ENCODE data around the gene DYNLL2.

Gene DYNLL2

GRCh38 chr17:58046239-58047094, 36.8 kb upstream of the DYNLL2 start:
- TF ChIP-seq CTCF (IDR thresholded peaks at IDR 0.05): no peak
- Mint-ChIP-seq H3K4me1 (peaks cover 9% of the 10 kb centered on the region), H3K9me3 (peaks cover 4% of the 10 kb centered on the region), H3K27ac (no peak overlapping the region), H3K36me3 (ENCODE audit: low read depth) (no peaks in the 10 kb centered on the region), H3K4me3 (no peak overlapping the region), H3K27me3 (ENCODE audit: low read depth, poor library complexity) (peaks cover 18% of the 10 kb centered on the region)
- DNase-seq: no peak

GRCh38 chr17:58047376-58048150, 35.7 kb upstream of the DYNLL2 start:
- no peak overlapping the region for H3K4me3 Mint-ChIP-seq
- H3K36me3 Mint-ChIP-seq (ENCODE audit: low read depth): no peaks in the 10 kb centered on the region
- no peak for TF ChIP-seq CTCF (IDR thresholded peaks at IDR 0.05)
- peaks cover 16% of the 10 kb centered on the region for H3K27me3 Mint-ChIP-seq (ENCODE audit: low read depth, poor library complexity)
- H3K9me3 Mint-ChIP-seq: peaks cover 4% of the 10 kb centered on the region
- DNase-seq: no peak
- H3K27ac Mint-ChIP-seq: no peak overlapping the region
- peaks cover 9% of the 10 kb centered on the region for H3K4me1 Mint-ChIP-seq

- H3K36me3 Mint-ChIP-seq (ENCODE audit: low read depth): no peaks in the 10 kb centered on the region
- no peak overlapping the region for H3K27ac Mint-ChIP-seq
Observed at GRCh38 chr17:58049533-58049932, 33.7 kb upstream of the DYNLL2 start.

GRCh38 chr17:58050966-58051365, 32.3 kb upstream of the DYNLL2 start:
- Mint-ChIP-seq H3K36me3 (ENCODE audit: low read depth) (no peaks in the 10 kb centered on the region), H3K27ac (no peak overlapping the region), H3K27me3 (ENCODE audit: low read depth, poor library complexity) (peaks cover 16% of the 10 kb centered on the region), H3K9me3 (no peaks in the 10 kb centered on the region), H3K4me1 (peaks cover 15% of the 10 kb centered on the region), H3K4me3 (no peak overlapping the region)
- DNase-seq: no peak
- no peak for TF ChIP-seq CTCF (IDR thresholded peaks at IDR 0.05)

More at GRCh38 chr17:58049533-58049932, 33.7 kb upstream of the DYNLL2 start:
- TF ChIP-seq CTCF (IDR thresholded peaks at IDR 0.05): no peak
- peaks cover 17% of the 10 kb centered on the region for H3K27me3 Mint-ChIP-seq (ENCODE audit: low read depth, poor library complexity)
- H3K4me1 Mint-ChIP-seq: peaks cover 15% of the 10 kb centered on the region
- no peak for DNase-seq
- H3K4me3 Mint-ChIP-seq: no peak overlapping the region
- H3K9me3 Mint-ChIP-seq: peaks cover under 1% of the 10 kb centered on the region

GRCh38 chr17:58051468-58051867, 31.8 kb upstream of the DYNLL2 start:
- Mint-ChIP-seq H3K36me3 (ENCODE audit: low read depth) (no peaks in the 10 kb centered on the region), H3K4me3 (no peak overlapping the region), H3K27me3 (ENCODE audit: low read depth, poor library complexity) (peaks cover 12% of the 10 kb centered on the region), H3K9me3 (no peaks in the 10 kb centered on the region), H3K27ac (peak overlapping the region; percentile 7), H3K4me1 (peaks cover 15% of the 10 kb centered on the region)
- no peak for TF ChIP-seq CTCF (IDR thresholded peaks at IDR 0.05)
- DNase-seq: no peak
